SH-SY5Y (cell line): ENCODE data around the gene ATP11C.

Source experiments
- GATA2 ChIP-seq: IDR thresholded peaks from 2 replicates; pipeline ENCODE4 v1.6.1; 2011; ENCODE audit warnings: mild to moderate bottlenecking, low read depth, low read length
- GATA3 ChIP-seq: IDR thresholded peaks from 2 replicates; pipeline ENCODE4 v1.6.1; 2011; ENCODE audit warnings: low read depth, mild to moderate bottlenecking, low read length, moderate library complexity

ATP11C gene

GRCh38 chrX:139702658-139703057, 230.2 kb downstream of the ATP11C start:
- TF ChIP-seq GATA3 (no peak), GATA2 (no peak)

GRCh38 chrX:139692908-139693307, 239.9 kb downstream of the ATP11C start:
- TF ChIP-seq GATA3 (no peak), GATA2 (no peak)

- TF ChIP-seq GATA3 (no peak), GATA2 (no peak)
Measured at GRCh38 chrX:139692506-139692849, 240.4 kb downstream of the ATP11C start.

GRCh38 chrX:139691843-139692505, 240.9 kb downstream of the ATP11C start:
- TF ChIP-seq GATA2 (no peak), GATA3 (no peak)

- no peak for TF ChIP-seq GATA3
- TF ChIP-seq GATA2 = no peak
Measured at GRCh38 chrX:139691493-139691842, 241.4 kb downstream of the ATP11C start.

- TF ChIP-seq GATA3 (no peak), GATA2 (no peak)
Measured at GRCh38 chrX:139680356-139680755, 252.5 kb downstream of the ATP11C start.
